ENCODE results near the gene PAX2. TPM values are rescaled to one million over a fixed set of nuclear protein-coding genes. Genes with fewer than 3 reads are reported as not detected.
A peak's percentile ranks its signal among the peaks of the same experiment; 100 is the strongest.
"Not testable (repeated sequence)": the region's sequence is repeated elsewhere in the genome, so short reads cannot be mapped to it uniquely, and the experiment has no call there.

The PAX2 gene
- total RNA-seq (ENCODE audit: low replicate concordance): 0.19 and 4.4 TPM in 2 replicates
- long read RNA-seq: 0 reads

DNA sequence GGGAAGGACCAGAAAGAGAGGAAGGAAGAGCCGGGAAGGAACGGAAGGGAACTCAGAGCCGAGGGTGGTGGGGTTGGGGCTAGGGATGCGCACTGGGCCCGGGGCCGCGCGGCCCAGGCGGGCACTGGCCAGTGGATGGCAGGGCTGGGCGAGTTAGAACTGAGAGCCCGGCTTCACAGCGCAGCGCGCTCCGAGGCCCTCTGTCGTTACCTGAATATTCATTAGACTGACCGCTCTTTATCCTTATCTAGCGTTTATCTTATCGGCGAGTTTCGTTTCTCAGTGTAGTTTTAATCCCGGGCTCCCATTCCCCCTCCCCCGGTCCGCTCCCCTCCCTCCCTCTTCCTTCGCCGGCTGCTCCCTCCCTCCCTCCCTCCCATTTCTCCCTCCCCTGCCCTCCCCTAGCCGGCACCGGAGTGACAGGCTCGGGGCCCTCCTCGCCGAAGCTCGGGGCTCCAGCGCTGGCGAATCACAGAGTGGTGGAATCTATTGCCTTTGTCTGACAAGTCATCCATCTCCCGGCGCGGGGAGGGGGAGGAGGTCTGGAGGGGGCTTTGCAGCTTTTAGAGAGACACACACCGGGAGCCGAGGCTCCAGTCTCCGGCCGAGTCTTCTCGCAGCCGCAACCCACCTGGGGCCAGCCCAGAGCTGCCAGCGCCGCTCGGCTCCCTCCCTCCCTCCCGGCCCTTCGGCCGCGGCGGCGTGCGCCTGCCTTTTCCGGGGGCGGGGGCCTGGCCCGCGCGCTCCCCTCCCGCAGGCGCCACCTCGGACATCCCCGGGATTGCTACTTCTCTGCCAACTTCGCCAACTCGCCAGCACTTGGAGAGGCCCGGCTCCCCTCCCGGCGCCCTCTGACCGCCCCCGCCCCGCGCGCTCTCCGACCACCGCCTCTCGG, at the start of gene PAX2:
TSS of gene PAX2 (plus strand) at position 596 of the 895 bp plus-strand sequence. CDS start 679 bp downstream, outside the sequence.
- Mint-ChIP-seq H3K36me3 (no peaks in the 10 kb centered on the region), H3K27ac (peak within 1 kb of the TSS; percentile 34), H3K4me1 (ENCODE audit: unreplicated experiment) (peaks cover 36% of the 10 kb centered on the region), H3K4me3 (peak within 1 kb of the TSS; percentile 90), H3K9me3 (no peaks in the 10 kb centered on the region), H3K27me3 (peaks cover 94% of the 10 kb centered on the region)
- peak; percentile 76 for DNase-seq (ENCODE audit: extremely low spot score, unreplicated experiment)
- TF ChIP-seq, protein P1, sequence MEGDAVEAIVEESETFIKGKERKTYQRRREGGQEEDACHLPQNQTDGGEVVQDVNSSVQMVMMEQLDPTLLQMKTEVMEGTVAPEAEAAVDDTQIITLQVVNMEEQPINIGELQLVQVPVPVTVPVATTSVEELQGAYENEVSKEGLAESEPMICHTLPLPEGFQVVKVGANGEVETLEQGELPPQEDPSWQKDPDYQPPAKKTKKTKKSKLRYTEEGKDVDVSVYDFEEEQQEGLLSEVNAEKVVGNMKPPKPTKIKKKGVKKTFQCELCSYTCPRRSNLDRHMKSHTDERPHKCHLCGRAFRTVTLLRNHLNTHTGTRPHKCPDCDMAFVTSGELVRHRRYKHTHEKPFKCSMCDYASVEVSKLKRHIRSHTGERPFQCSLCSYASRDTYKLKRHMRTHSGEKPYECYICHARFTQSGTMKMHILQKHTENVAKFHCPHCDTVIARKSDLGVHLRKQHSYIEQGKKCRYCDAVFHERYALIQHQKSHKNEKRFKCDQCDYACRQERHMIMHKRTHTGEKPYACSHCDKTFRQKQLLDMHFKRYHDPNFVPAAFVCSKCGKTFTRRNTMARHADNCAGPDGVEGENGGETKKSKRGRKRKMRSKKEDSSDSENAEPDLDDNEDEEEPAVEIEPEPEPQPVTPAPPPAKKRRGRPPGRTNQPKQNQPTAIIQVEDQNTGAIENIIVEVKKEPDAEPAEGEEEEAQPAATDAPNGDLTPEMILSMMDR (conservative IDR thresholded peaks at IDR 0.05): no peak

DNA sequence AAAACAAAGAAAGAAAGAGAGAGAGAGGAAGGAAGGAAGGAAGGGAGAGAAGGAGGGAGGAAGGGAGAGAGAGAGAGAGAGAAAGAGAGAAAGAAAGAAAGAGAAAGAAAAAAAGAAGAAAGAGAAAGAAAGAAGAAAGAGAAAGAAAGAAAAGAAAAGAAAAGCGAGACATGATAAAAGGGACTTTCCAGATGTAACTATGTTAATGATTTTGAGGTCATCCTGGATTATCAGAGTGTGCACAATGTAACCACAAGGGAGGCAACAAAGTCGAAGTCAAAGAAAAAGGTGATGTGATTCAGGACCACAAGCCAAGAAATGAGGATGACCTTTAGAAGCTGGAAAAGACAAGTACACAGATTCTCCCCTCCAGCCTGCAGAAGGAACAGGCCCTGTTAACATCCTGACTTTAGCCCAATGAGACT, 48.9 kb upstream of the PAX2 start:
- H3K36me3 Mint-ChIP-seq: no peaks in the 10 kb centered on the region
- no peaks in the 10 kb centered on the region for H3K4me1 Mint-ChIP-seq (ENCODE audit: unreplicated experiment)
- H3K27me3 Mint-ChIP-seq: peaks cover 59% of the 10 kb centered on the region
- H3K4me3 Mint-ChIP-seq: no peak overlapping the region
- TF ChIP-seq, protein P1 (conservative IDR thresholded peaks at IDR 0.05): no peak
- no peaks in the 10 kb centered on the region for H3K9me3 Mint-ChIP-seq
- no peak overlapping the region for H3K27ac Mint-ChIP-seq
- DNase-seq (ENCODE audit: extremely low spot score, unreplicated experiment): no peak

DNA sequence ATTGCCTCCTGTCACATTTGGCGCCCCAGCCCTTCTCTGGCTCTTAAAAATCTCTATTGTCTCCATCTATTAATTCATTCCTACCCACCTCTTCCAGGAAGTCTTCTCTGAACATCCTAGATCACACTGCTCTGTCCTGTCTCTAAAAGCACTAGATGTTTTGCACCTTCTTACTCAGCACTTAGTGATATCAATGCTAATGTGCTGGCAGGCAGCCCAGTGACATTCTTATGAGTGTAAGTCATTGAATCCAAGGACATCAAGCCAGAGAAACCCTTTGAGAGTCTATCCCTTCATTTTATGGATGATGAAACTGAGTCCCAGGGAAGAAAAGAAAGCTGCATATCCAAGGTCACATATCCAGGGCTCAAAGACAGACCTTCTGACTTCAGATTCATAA, 48.3 kb upstream of the PAX2 start:
- DNase-seq (ENCODE audit: extremely low spot score, unreplicated experiment): no peak
- Mint-ChIP-seq H3K27ac (no peak overlapping the region), H3K4me3 (no peak overlapping the region), H3K27me3 (peaks cover 55% of the 10 kb centered on the region), H3K9me3 (no peaks in the 10 kb centered on the region), H3K4me1 (ENCODE audit: unreplicated experiment) (no peaks in the 10 kb centered on the region), H3K36me3 (no peaks in the 10 kb centered on the region)
- TF ChIP-seq, protein P1 (conservative IDR thresholded peaks at IDR 0.05): no peak

GRCh38 chr10:100697631-100698030, 47.8 kb upstream of the PAX2 start:
- H3K4me1 Mint-ChIP-seq (ENCODE audit: unreplicated experiment): no peaks in the 10 kb centered on the region
- H3K27me3 Mint-ChIP-seq: peaks cover 50% of the 10 kb centered on the region
- no peak overlapping the region for H3K27ac Mint-ChIP-seq
- H3K4me3 Mint-ChIP-seq: no peak overlapping the region
- DNase-seq (ENCODE audit: extremely low spot score, unreplicated experiment): no peak
- no peaks in the 10 kb centered on the region for H3K9me3 Mint-ChIP-seq
- TF ChIP-seq, protein P1 (conservative IDR thresholded peaks at IDR 0.05): no peak
- H3K36me3 Mint-ChIP-seq: no peaks in the 10 kb centered on the region

DNA sequence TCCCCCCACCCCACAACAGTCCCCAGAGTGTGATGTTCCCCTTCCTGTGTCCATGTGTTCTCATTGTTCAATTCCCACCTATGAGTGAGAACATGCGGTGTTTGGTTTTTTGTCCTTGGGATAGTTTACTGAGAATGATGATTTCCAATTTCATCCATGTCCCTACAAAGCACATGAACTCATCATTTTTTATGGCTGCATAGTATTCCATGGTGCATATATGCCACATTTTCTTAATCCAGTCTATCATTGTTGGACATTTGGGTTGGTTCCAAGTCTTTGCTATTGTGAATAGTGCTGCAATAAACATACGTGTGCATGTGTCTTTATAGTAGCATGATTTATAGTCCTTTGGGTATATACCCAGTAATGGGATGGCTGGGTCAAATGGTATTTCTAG, 43.7 kb upstream of the PAX2 start:
- H3K36me3 Mint-ChIP-seq; H3K4me1 Mint-ChIP-seq (ENCODE audit: unreplicated experiment); H3K9me3 Mint-ChIP-seq; H3K4me3 Mint-ChIP-seq; DNase-seq (ENCODE audit: extremely low spot score, unreplicated experiment); H3K27ac Mint-ChIP-seq: not testable (repeated sequence)
- peaks cover 47% of the 10 kb centered on the region for H3K27me3 Mint-ChIP-seq

DNA sequence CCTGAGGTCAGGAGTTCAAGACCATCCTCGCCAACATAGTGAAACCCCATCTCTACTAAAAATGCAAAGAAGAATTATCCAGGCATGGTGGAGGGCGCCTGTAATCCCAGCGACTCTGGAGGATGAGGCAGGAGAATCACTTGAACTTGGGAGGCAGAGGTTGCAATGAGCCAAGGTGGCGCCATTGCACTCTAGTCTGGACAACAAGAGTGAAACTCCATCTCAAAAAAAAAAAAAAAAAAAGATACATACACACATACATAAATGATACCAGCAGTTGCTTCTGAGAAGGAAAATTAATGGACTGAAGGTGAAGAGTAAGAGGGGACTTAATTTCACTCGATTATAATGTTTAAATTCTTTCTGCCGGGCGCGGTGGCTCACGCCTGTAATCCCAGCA, 40.2 kb upstream of the PAX2 start:
- TF ChIP-seq, protein P1 (conservative IDR thresholded peaks at IDR 0.05): no peak
- peaks cover 59% of the 10 kb centered on the region for H3K27me3 Mint-ChIP-seq
- H3K36me3 Mint-ChIP-seq: no peaks in the 10 kb centered on the region
- H3K4me3 Mint-ChIP-seq: no peak overlapping the region
- peaks cover 5% of the 10 kb centered on the region for H3K4me1 Mint-ChIP-seq (ENCODE audit: unreplicated experiment)
- H3K27ac Mint-ChIP-seq: no peak overlapping the region
- H3K9me3 Mint-ChIP-seq: peaks cover 4% of the 10 kb centered on the region
- no peak for DNase-seq (ENCODE audit: extremely low spot score, unreplicated experiment)
